ENCODE data around the gene NSUN2.

DNA sequence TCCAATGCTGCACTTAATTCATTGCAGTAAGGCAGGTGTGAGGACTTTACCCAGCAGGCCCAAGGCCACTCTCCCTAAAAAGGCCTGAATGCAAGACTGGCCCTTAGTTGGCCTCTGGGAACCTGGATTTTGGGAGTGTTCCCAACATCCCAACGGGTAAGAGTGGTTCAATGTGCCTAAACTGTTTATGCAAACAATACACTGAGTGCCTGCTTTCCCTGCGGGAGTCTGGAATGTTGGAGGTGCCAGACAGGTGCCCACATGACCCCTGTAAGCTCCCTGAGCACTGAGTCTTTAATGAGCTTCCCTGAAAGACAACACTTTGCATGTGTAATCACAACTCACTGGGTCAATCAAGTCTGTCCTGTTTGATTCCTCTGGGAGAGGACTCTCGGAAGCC lies 37.4 kb downstream of the NSUN2 start:
- TF ChIP-seq, protein P1, sequence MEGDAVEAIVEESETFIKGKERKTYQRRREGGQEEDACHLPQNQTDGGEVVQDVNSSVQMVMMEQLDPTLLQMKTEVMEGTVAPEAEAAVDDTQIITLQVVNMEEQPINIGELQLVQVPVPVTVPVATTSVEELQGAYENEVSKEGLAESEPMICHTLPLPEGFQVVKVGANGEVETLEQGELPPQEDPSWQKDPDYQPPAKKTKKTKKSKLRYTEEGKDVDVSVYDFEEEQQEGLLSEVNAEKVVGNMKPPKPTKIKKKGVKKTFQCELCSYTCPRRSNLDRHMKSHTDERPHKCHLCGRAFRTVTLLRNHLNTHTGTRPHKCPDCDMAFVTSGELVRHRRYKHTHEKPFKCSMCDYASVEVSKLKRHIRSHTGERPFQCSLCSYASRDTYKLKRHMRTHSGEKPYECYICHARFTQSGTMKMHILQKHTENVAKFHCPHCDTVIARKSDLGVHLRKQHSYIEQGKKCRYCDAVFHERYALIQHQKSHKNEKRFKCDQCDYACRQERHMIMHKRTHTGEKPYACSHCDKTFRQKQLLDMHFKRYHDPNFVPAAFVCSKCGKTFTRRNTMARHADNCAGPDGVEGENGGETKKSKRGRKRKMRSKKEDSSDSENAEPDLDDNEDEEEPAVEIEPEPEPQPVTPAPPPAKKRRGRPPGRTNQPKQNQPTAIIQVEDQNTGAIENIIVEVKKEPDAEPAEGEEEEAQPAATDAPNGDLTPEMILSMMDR (IDR thresholded peaks at IDR 0.05) = no peak
- TF ChIP-seq POLR2A (IDR thresholded peaks at IDR 0.05) = no peak

All from uterus (tissue), 2 donors.